Measurements from ENCODE around the gene TMEM116. TPM values are rescaled to one million over a fixed set of nuclear protein-coding genes. Genes with fewer than 3 reads are reported as not detected.

TMEM116 gene
- total RNA-seq, 1 experiment from 2014 or later, result 4.4 TPM

DNA sequence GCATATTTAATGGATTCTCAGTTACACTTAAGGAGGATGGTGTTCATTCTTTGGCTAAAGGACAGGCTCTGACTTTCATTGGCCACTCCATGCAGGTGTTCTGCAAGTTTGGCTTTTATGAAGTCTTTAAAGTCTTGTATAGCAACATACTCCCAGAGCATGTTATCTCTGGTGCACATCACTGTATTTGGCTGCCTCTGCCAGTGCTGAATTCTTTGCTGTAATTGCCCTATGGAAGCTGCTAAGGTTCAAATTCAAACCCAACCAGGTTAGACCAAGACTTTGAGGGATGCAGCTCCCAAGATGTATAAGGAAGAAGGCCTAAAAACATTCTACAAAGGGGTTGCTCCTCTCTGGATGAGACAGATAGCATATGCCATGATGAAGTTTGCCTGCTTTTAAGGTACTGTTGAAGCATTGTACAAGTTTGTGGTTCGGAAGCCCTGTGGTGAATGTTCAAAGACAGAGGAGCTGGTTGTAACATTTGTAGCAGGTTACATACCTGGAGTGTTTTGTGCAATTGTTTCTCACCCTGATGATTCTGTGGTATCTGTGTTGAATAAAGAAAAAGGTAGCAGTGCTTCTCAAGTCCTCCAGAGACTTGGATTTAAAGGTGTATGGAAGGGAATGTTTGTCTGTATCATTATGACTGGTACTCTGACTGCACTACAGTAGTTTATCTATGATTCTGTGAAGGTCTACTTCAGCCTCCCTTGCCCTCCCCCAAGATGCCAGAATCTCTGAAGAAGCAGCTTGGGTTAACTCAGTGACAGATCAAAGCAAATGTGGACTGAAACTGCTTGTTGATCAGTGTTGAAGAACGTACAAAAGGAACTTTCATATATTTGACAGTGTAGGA, 19.4 kb downstream of the TMEM116 start:
- TF ChIP-seq EZH2phosphoT487 (IDR thresholded peaks at IDR 0.05; ENCODE audit: borderline replicate concordance, low read length) (no peak), EZH2 (IDR thresholded peaks at IDR 0.05; ENCODE audit: low read length, unreplicated experiment) (no peak)
- TF ChIP-seq, protein P1, sequence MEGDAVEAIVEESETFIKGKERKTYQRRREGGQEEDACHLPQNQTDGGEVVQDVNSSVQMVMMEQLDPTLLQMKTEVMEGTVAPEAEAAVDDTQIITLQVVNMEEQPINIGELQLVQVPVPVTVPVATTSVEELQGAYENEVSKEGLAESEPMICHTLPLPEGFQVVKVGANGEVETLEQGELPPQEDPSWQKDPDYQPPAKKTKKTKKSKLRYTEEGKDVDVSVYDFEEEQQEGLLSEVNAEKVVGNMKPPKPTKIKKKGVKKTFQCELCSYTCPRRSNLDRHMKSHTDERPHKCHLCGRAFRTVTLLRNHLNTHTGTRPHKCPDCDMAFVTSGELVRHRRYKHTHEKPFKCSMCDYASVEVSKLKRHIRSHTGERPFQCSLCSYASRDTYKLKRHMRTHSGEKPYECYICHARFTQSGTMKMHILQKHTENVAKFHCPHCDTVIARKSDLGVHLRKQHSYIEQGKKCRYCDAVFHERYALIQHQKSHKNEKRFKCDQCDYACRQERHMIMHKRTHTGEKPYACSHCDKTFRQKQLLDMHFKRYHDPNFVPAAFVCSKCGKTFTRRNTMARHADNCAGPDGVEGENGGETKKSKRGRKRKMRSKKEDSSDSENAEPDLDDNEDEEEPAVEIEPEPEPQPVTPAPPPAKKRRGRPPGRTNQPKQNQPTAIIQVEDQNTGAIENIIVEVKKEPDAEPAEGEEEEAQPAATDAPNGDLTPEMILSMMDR (conservative IDR thresholded peaks at IDR 0.05; ENCODE audit: low read depth, low read length), result no peak
- no TSS peak for BruUV-seq (replicated peaks)
- Histone ChIP-seq H3K4me2 (ENCODE audit: low read length) (no peak overlapping the region), H3K4me1 (ENCODE audit: insufficient read depth, low read length) (peaks cover 5% of the 10 kb centered on the region; the same call in 1 of the 2 replicates), H3K9ac (ENCODE audit: low read length) (no peak overlapping the region), H2AFZ (ENCODE audit: low read length) (no peak overlapping the region), H3K4me3 (ENCODE audit: low read length) (no peak overlapping the region), H3K27me3 (ENCODE audit: low read length) (no peaks in the 10 kb centered on the region), H3F3A (ENCODE audit: low read length, unreplicated experiment) (no peaks in the 10 kb centered on the region), H3K36me3 (ENCODE audit: low read depth, low read length) (no peaks in the 10 kb centered on the region), H3K27ac (ENCODE audit: low read length) (no peak overlapping the region), H3K79me2 (ENCODE audit: low read length) (no peaks in the 10 kb centered on the region), H4K20me1 (ENCODE audit: low read length) (no peaks in the 10 kb centered on the region), H3K9me3 (ENCODE audit: low read length) (no peaks in the 10 kb centered on the region), H3K9me2 (replicated peaks; ENCODE audit: low read length) (no peaks in the 10 kb centered on the region)
- ATAC-seq, result no peak
- POLR2A ChIA-PET (ENCODE audit: unreplicated experiment), result no interaction called here
- CTCF ChIA-PET, result no interaction called here
- no peak for DNase-seq
- intact Hi-C loops (cut with micrococcal nuclease), result no loop called here

DNA sequence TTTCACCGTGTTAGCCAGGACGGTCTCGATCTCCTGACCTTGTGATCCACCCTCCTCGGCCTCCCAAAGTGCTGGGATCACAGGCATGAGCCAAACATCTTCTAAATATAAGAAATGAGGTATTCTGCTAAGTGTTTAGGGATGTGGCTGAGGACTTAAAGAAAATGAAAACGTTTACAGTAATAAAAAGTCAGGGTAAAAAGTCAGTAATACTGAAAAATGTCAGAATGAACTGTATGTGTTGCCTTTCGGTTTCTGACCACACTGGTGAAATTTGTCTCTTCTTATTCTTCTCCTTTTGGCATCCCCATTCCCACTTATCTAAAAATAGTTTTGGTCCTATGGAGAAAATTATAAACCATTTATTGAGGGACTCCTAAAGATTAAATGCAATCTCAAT, 20.5 kb downstream of the TMEM116 start:
- H3K4me3 ChIP-seq (ENCODE audit: low read length), result no peak overlapping the region
- BruUV-seq (replicated peaks), result no TSS peak
- no peak for ATAC-seq
- no peaks in the 10 kb centered on the region for H3K27me3 ChIP-seq (ENCODE audit: low read length)
- no peak for DNase-seq
- no peaks in the 10 kb centered on the region for H3K36me3 ChIP-seq (ENCODE audit: low read depth, low read length)
- H3K4me1 ChIP-seq (ENCODE audit: insufficient read depth, low read length), result peaks cover 5% of the 10 kb centered on the region; the same call in 1 of the 2 replicates
- no peak overlapping the region for H3K4me2 ChIP-seq (ENCODE audit: low read length)
- no peak overlapping the region for H3K27ac ChIP-seq (ENCODE audit: low read length)
- TF ChIP-seq EZH2phosphoT487 (IDR thresholded peaks at IDR 0.05; ENCODE audit: borderline replicate concordance, low read length), result no peak
- TF ChIP-seq, protein P1 (conservative IDR thresholded peaks at IDR 0.05; ENCODE audit: low read depth, low read length), result no peak
- no peak for TF ChIP-seq EZH2 (IDR thresholded peaks at IDR 0.05; ENCODE audit: low read length, unreplicated experiment)
- no peaks in the 10 kb centered on the region for H3F3A ChIP-seq (ENCODE audit: low read length, unreplicated experiment)
- H2AFZ ChIP-seq (ENCODE audit: low read length), result no peak overlapping the region
- H3K79me2 ChIP-seq (ENCODE audit: low read length), result no peaks in the 10 kb centered on the region
- H3K9me3 ChIP-seq (ENCODE audit: low read length), result no peaks in the 10 kb centered on the region
- POLR2A ChIA-PET (ENCODE audit: unreplicated experiment), result no interaction called here
- intact Hi-C loops (cut with micrococcal nuclease), result no loop called here
- no peaks in the 10 kb centered on the region for H3K9me2 ChIP-seq (replicated peaks; ENCODE audit: low read length)
- CTCF ChIA-PET, result no interaction called here
- H3K9ac ChIP-seq (ENCODE audit: low read length), result no peak overlapping the region
- no peaks in the 10 kb centered on the region for H4K20me1 ChIP-seq (ENCODE audit: low read length)

DNA sequence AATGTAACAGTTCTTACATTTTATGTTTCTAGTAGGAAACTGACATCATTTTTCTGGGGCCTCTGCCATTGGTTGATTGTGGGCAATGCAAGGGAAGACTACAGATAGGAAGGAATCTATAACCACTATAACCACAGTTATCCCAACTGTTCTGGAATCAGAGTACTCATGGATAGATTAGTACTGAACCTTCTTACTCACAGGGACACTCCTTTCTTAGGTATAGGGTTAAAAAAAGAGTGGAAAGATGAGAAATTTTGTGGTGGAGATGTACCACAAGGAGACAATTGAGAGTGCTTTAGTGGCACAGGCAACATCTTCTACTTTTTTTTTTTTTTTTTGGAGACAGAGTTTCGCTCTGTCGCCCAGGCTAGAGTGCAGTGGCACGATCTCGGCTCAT, 21.0 kb downstream of the TMEM116 start:
- H3K4me1 ChIP-seq (ENCODE audit: insufficient read depth, low read length), result peaks cover 5% of the 10 kb centered on the region; the same call in 1 of the 2 replicates
- H3F3A ChIP-seq (ENCODE audit: low read length, unreplicated experiment), result no peaks in the 10 kb centered on the region
- ChIA-PET POLR2A (ENCODE audit: unreplicated experiment) (no interaction called here), CTCF (no interaction called here)
- H3K9ac ChIP-seq (ENCODE audit: low read length), result no peak overlapping the region
- H3K9me2 ChIP-seq (replicated peaks; ENCODE audit: low read length), result no peaks in the 10 kb centered on the region
- no TSS peak for BruUV-seq (replicated peaks)
- H3K4me3 ChIP-seq (ENCODE audit: low read length), result no peak overlapping the region
- H3K4me2 ChIP-seq (ENCODE audit: low read length), result no peak overlapping the region
- H3K27me3 ChIP-seq (ENCODE audit: low read length), result no peaks in the 10 kb centered on the region
- intact Hi-C loops (cut with micrococcal nuclease), result no loop called here
- no peaks in the 10 kb centered on the region for H4K20me1 ChIP-seq (ENCODE audit: low read length)
- ATAC-seq (no peak), DNase-seq (no peak)
- no peaks in the 10 kb centered on the region for H3K79me2 ChIP-seq (ENCODE audit: low read length)
- H3K27ac ChIP-seq (ENCODE audit: low read length), result no peak overlapping the region
- no peak overlapping the region for H2AFZ ChIP-seq (ENCODE audit: low read length)
- no peaks in the 10 kb centered on the region for H3K36me3 ChIP-seq (ENCODE audit: low read depth, low read length)
- no peaks in the 10 kb centered on the region for H3K9me3 ChIP-seq (ENCODE audit: low read length)
- TF ChIP-seq EZH2 (IDR thresholded peaks at IDR 0.05; ENCODE audit: low read length, unreplicated experiment) (no peak), EZH2phosphoT487 (IDR thresholded peaks at IDR 0.05; ENCODE audit: borderline replicate concordance, low read length) (no peak)
- TF ChIP-seq, protein P1 (conservative IDR thresholded peaks at IDR 0.05; ENCODE audit: low read depth, low read length), result no peak

Data from PC-3 (cell line).